Ectodermal cell (in vitro differentiated cells): ENCODE results near the gene SULT1E1.

Experiments
- H3K27ac ChIP-seq: 2 replicates; pipeline ENCODE4 v1.7.0; 2013; ENCODE audit warnings: mild to moderate bottlenecking, low read depth, low read length; ENCODE audit not compliant: insufficient read depth, poor library complexity, severe bottlenecking
- H3K27me3 ChIP-seq: 2 replicates; pipeline ENCODE4 v1.7.0; 2013; ENCODE audit warnings: mild to moderate bottlenecking, low read length; ENCODE audit not compliant: insufficient read depth, control insufficient read depth, poor library complexity, severe bottlenecking
- H3K36me3 ChIP-seq: one replicate; pipeline ENCODE4 v1.7.0; 2013; ENCODE audit warnings: low read length; ENCODE audit not compliant: control insufficient read depth, insufficient read depth
- H3K4me1 ChIP-seq: one replicate; pipeline ENCODE4 v1.7.0; 2013; ENCODE audit warnings: low read length; ENCODE audit not compliant: control insufficient read depth, insufficient read depth
- H3K4me3 ChIP-seq: 2 replicates; pipeline ENCODE4 v1.7.0; 2013; ENCODE audit warnings: low read depth, low read length, control low read depth; ENCODE audit not compliant: insufficient read depth
- H3K9me3 ChIP-seq: 2 replicates; pipeline ENCODE4 v1.7.0; 2013; ENCODE audit warnings: mild to moderate bottlenecking, low read length, moderate library complexity; ENCODE audit not compliant: control insufficient read depth
- WGBS, 2 experiments: methylation state at CpG; one replicate each; pipeline ENCODE4 v1.1.7; 2013; ENCODE audit warnings: missing lambda C conversion rate in 2 of 2; 5-methylcytosine and 5-hydroxymethylcytosine counted together

Gene SULT1E1

GRCh38 chr4:69877453-69877852, 17.5 kb upstream of the SULT1E1 start:
- no peaks in the 10 kb centered on the region for H3K4me1 ChIP-seq
- no peaks in the 10 kb centered on the region for H3K36me3 ChIP-seq
- H3K9me3 ChIP-seq, result no peaks in the 10 kb centered on the region
- WGBS, 2 experiments, result 84 to 92% methylated on average over 2 of the region's 2 CpGs
- no peak overlapping the region for H3K27ac ChIP-seq
- H3K27me3 ChIP-seq, result no peaks in the 10 kb centered on the region
- no peak overlapping the region for H3K4me3 ChIP-seq

GRCh38 chr4:69876071-69876470, 16.1 kb upstream of the SULT1E1 start:
- no peaks in the 10 kb centered on the region for H3K4me1 ChIP-seq
- no peaks in the 10 kb centered on the region for H3K27me3 ChIP-seq
- no peak overlapping the region for H3K4me3 ChIP-seq
- H3K36me3 ChIP-seq, result no peaks in the 10 kb centered on the region
- no peak overlapping the region for H3K27ac ChIP-seq
- WGBS, 2 experiments, result 69 to 81% methylated on average over 2 to 3 of the region's 3 CpGs
- H3K9me3 ChIP-seq, result no peaks in the 10 kb centered on the region

GRCh38 chr4:69875576-69875975, 15.6 kb upstream of the SULT1E1 start:
- H3K27me3 ChIP-seq, result no peaks in the 10 kb centered on the region
- WGBS, 2 experiments, result 80 to 93% methylated on average over 1 to 2 of the region's 2 CpGs
- no peak overlapping the region for H3K4me3 ChIP-seq
- H3K4me1 ChIP-seq, result no peaks in the 10 kb centered on the region
- H3K27ac ChIP-seq, result no peak overlapping the region
- H3K36me3 ChIP-seq, result no peaks in the 10 kb centered on the region
- H3K9me3 ChIP-seq, result no peaks in the 10 kb centered on the region

- no peaks in the 10 kb centered on the region for H3K9me3 ChIP-seq
- no peaks in the 10 kb centered on the region for H3K27me3 ChIP-seq
- H3K36me3 ChIP-seq, result no peaks in the 10 kb centered on the region
- H3K4me1 ChIP-seq, result no peaks in the 10 kb centered on the region
- H3K4me3 ChIP-seq, result no peak overlapping the region
- H3K27ac ChIP-seq, result no peak overlapping the region
Observed at GRCh38 chr4:69874507-69874906, 14.6 kb upstream of the SULT1E1 start.

- WGBS, 2 experiments, result no CpG with 5 or more reads among the region's 1 CpG
- no peaks in the 10 kb centered on the region for H3K27me3 ChIP-seq
Observed at GRCh38 chr4:69861756-69862155, 1.8 kb upstream of the SULT1E1 start.

GRCh38 chr4:69860521-69861298, 765 bp upstream of the SULT1E1 start:
- no peaks in the 10 kb centered on the region for H3K9me3 ChIP-seq
- no peaks in the 10 kb centered on the region for H3K4me1 ChIP-seq
- WGBS, 2 experiments, result 90 to 94% methylated on average over 1 of the region's 1 CpG
- H3K27ac ChIP-seq, result no peak overlapping the region
- no peak overlapping the region for H3K4me3 ChIP-seq
- no peaks in the 10 kb centered on the region for H3K36me3 ChIP-seq
- no peaks in the 10 kb centered on the region for H3K27me3 ChIP-seq

More at GRCh38 chr4:69861756-69862155, 1.8 kb upstream of the SULT1E1 start:
- Histone ChIP-seq H3K4me1 (no peaks in the 10 kb centered on the region), H3K36me3 (no peaks in the 10 kb centered on the region), H3K27ac (no peak overlapping the region), H3K9me3 (no peaks in the 10 kb centered on the region), H3K4me3 (no peak overlapping the region)

GRCh38 chr4:69859140-69859685, 732 bp downstream of the SULT1E1 start:
- no peaks in the 10 kb centered on the region for H3K4me1 ChIP-seq
- no peak overlapping the region for H3K27ac ChIP-seq
- no peaks in the 10 kb centered on the region for H3K9me3 ChIP-seq
- no peaks in the 10 kb centered on the region for H3K27me3 ChIP-seq
- H3K36me3 ChIP-seq, result no peaks in the 10 kb centered on the region
- H3K4me3 ChIP-seq, result no peak overlapping the region
- WGBS, 2 experiments, result 100% methylated on average over 1 of the region's 1 CpG

GRCh38 chr4:69858690-69859089, 1.3 kb downstream of the SULT1E1 start:
- Histone ChIP-seq H3K4me1 (no peaks in the 10 kb centered on the region), H3K36me3 (no peaks in the 10 kb centered on the region), H3K4me3 (no peak overlapping the region), H3K27me3 (no peaks in the 10 kb centered on the region), H3K27ac (no peak overlapping the region), H3K9me3 (no peaks in the 10 kb centered on the region)
- 79 to 91% methylated on average over 1 of the region's 1 CpG for WGBS, 2 experiments

- 92 to 97% methylated on average over 2 of the region's 2 CpGs for WGBS, 2 experiments
- Histone ChIP-seq H3K27me3 (no peaks in the 10 kb centered on the region), H3K27ac (no peak overlapping the region), H3K9me3 (no peaks in the 10 kb centered on the region), H3K4me1 (no peaks in the 10 kb centered on the region), H3K36me3 (no peaks in the 10 kb centered on the region), H3K4me3 (no peak overlapping the region)
Observed at GRCh38 chr4:69855822-69856221, 4.1 kb downstream of the SULT1E1 start.

GRCh38 chr4:69849969-69850368, 10.0 kb downstream of the SULT1E1 start:
- no peaks in the 10 kb centered on the region for H3K4me1 ChIP-seq
- 96 to 100% methylated on average over 1 of the region's 1 CpG for WGBS, 2 experiments
- no peaks in the 10 kb centered on the region for H3K27me3 ChIP-seq
- no peaks in the 10 kb centered on the region for H3K36me3 ChIP-seq
- H3K4me3 ChIP-seq, result no peak overlapping the region
- H3K27ac ChIP-seq, result no peak overlapping the region
- H3K9me3 ChIP-seq, result no peaks in the 10 kb centered on the region
